Lower leg skin (tissue), 3 donors: ENCODE data around the gene FASTK.

Experiments used
- CTCF ChIP-seq, 3 donors: fragments of 450-650 bp; IDR thresholded peaks; one replicate each; pipeline ENCODE4 v1.5.1; 2016; ENCODE audit warnings: antibody characterized with exemption in 3 of 3, mild to moderate bottlenecking in 3 of 3, moderate library complexity in 2 of 3
- POLR2A ChIP-seq, 2 donors: fragments of 450-650 bp; IDR thresholded peaks; one replicate each; pipeline ENCODE4 v1.6.1; 2016 to 2017; ENCODE audit warnings: antibody characterized with exemption in 2 of 2, mild to moderate bottlenecking in 1 of 2, moderate library complexity in 1 of 2

- TF ChIP-seq POLR2A (IDR thresholded peaks at IDR 0.05) = no peak
- no peak for TF ChIP-seq CTCF (IDR thresholded peaks at IDR 0.05)
These were observed 47.4 kb downstream of the FASTK start for GRCh38 chr7:151032936-151033863.
